GM12892 (cell line): ENCODE data around the gene FAM20C.

ENCODE experiments used
- POLR2A ChIP-seq: IDR thresholded peaks from 2 replicates; pipeline ENCODE4 v1.6.1; 2011; ENCODE audit warnings: low read depth, low read length, control low read depth
- POLR2AphosphoS5 ChIP-seq: IDR thresholded peaks from 2 replicates; pipeline ENCODE4 v1.6.1; 2011; ENCODE audit warnings: low read depth, low read length, control low read depth
- TAF1 ChIP-seq: IDR thresholded peaks from 2 replicates; pipeline ENCODE4 v1.6.1; 2011; ENCODE audit warnings: low read depth, mild to moderate bottlenecking, control low read depth, low read length, borderline replicate concordance

DNA sequence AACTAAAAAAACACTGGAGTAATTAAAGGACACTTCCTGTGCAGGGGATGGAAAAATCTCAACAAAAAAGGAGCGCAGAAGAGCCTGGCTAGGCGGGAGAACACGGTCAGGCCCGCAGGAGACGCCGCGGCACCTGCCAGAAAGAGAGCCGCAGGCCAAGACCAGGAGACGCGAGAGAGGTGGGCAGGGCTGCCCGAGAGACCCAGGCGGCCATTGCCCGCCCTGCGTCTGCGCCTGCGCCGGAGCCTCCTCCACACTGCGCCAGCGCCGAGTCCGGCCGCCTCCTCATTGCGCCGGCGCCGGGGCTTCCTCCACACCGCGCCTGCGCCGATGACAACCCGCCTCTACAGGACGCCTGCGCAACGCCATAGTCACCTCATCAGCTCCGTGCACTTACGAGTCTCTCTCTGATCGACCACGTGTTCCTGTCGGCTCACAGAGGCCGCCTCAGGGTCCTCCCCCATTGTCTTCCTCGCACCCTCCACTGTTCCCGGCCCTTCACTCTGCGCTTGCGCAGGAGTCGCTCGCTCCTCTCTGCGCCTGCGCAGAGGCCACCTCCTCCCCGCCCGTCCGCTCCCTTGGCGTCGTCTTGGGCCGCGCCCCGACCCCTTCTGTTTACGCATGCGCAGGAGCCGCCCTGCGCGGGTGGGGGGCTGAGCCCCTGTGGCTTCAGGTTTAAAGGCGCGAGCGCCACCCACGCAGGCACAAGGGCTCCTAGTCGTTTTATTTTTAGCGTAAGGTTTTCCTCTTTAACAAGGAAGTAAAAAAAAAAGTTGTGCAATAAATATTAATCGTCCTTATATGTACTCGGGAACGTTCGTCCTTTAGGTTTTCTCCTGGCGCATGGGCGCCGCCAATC is 43.2 kb upstream of the FAM20C start:
- TF ChIP-seq POLR2A (peak; percentile 86), TAF1 (peak; percentile 73), POLR2AphosphoS5 (peak; percentile 72)
